DMS153 treated with DMSO at 0.1 percent for 48 hours (cell line): ENCODE data around the gene SLC28A1.
A peak's percentile ranks its signal among the peaks of the same experiment; 100 is the strongest.
"Not testable (repeated sequence)": the region's sequence is repeated elsewhere in the genome, so short reads cannot be mapped to it uniquely, and the experiment has no call there.

Experiments used
- DNase-seq: peaks from one replicate; lab custom pipeline; 2025; ENCODE audit not compliant: unreplicated experiment; lab: John Stamatoyannopoulos, UW

The SLC28A1 gene

DNA sequence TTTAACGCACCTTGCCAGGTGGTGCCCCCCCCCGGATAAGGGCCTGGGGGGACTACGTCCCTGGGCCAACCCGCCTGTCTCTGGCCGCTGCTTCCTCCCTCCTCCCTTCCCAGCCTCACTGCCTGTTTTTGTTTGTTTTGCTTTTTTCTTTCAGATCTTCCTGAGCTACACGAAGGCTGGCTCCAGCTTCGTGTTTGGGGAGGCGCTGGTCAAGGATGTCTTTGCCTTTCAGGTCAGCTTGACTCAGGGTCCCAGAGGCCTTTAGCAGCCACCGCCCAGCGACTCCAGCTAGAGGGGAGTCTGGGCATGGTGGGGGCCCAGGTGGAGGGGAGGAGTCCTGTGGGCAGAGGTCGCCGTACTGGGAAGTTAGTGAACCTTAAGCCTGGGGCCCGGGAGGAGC lies 24.1 kb downstream of the SLC28A1 start:
- DNase-seq: no peak

DNA sequence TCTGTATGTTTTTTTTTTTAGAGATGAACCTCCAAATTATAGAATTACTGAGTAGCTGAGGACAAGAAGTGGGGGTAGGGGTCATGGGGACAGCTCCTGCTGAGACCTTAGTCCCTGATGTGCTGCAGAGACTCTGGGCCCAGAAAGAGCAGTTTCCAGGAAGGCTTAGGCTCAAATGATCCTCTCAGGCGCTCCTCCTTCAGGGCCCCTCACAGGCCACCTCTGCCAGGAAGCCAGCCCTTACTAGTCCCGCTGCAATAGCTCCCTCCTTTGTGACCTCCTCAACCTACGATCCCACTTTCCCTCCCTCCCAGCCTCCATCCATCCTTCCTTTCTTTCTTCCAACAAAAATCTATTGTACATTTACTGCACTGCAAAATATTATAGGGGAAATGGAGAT lies 24.6 kb downstream of the SLC28A1 start:
- DNase-seq: no peak

DNA sequence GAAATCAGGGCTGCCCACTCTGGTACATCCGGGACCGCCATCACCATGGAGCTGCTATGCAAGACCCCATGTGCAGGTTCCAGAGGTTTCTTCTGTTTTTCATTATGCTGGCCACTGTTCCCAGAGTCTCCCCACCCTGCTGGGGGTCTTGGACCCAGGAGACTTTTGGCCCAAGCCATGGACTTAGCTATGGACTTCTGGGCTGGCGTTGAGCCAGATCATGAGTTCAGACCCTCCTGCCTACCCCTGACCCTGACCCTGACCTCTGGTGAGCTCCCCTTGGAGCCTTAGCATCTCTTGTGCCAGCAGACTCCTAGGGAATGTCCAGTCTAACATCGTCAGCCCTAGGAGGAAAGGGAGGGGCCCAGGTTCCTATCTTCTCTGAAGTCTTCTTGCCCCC lies 25.3 kb downstream of the SLC28A1 start:
- DNase-seq: no peak

GRCh38 chr15:84910928-84911623 lies 26.6 kb downstream of the SLC28A1 start:
- no peak for DNase-seq

- no peak for DNase-seq
Measured at GRCh38 chr15:84911879-84912660, 27.6 kb downstream of the SLC28A1 start.

GRCh38 chr15:84913360-84913723 lies 28.9 kb downstream of the SLC28A1 start:
- no peak for DNase-seq

- DNase-seq: no peak
Measured at GRCh38 chr15:84914351-84914750, 29.9 kb downstream of the SLC28A1 start.

GRCh38 chr15:84914909-84915605 lies 30.6 kb downstream of the SLC28A1 start:
- DNase-seq: peak; percentile 3

DNA sequence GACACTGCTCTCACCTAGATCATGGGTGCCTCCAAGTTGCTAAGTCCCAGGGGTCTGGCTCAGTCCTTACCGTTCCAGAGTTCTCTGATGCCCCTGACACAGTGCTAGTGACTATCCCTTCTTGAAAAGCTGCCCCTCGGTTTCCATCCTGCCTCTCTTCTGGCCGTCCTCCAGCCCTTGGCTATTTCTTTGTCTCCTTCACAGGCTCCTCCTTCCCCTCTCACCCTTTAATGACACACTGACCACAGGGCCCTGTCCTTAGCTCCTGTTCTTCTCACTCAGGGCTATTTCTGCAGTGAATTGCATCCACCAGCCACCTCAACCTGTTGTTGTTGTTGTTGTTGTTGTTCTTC lies 31.1 kb downstream of the SLC28A1 start:
- no peak for DNase-seq

DNA sequence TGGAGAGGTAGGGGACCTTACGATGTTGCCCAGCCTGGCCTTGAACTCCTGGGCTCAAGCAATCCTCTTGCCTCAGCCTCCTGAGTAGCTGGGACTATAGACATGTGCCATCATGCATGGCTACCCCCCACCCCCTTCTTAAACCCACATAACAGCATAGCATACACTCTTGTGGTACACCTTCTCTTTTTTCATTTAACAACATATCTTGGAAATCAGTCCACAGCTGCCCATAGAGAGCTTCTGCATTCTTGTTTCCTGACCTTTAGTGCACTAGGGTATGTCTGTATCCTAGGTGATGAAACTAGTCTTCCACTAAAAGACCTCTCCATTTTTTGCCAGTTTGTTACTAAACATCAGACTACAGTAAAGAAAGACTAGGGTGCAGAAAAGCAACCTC lies 33.0 kb downstream of the SLC28A1 start:
- no peak for DNase-seq

DNA sequence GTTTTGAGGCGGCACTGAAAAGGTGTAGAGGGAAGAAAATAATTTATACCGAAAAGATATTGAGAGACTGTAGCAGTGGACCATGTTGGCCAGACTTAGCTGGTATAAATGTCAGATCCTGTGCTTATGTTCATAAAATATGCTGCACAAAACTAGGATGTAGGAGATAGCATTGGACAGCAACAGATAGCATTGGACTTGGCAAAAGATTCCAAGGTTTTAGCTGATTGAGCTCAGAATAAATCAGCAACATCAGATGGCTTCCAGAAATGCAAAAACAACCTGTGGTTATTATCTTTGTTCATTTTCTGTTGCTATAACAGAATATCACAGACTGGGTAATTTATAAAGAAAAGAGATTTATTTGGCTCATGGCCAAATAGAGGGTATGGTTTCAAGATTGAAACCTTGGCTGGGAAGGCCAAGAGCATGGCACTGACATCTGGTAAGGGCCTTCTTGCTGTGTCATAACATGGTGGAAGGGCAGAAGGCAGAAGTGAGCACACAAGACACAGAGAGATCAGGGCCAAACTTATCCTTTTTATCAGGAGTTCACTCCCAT lies 34.7 kb downstream of the SLC28A1 start:
- no peak for DNase-seq

DNA sequence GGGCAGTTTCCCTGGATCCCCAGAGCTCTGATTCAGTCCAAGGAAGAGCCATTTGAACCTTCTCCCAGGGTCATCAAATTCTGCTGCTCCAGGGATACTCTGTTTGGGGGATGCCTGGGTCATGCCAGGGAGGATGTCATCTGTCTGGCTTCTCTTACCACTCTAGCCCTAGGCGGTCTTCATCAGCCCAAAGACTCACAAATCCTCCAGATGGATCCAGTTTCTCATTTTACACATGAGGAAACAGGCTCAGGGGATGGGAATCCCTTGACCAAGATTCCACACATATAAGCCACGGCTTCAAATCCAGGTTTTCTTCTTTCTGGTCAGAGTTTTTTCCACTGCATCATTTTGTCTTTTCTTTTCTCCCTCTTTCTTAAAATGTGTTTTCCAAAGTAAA lies 36.7 kb downstream of the SLC28A1 start:
- no peak for DNase-seq

GRCh38 chr15:84922530-84922929 lies 38.1 kb downstream of the SLC28A1 start:
- no peak for DNase-seq

GRCh38 chr15:84924077-84924731 lies 39.7 kb downstream of the SLC28A1 start:
- no peak for DNase-seq

DNA sequence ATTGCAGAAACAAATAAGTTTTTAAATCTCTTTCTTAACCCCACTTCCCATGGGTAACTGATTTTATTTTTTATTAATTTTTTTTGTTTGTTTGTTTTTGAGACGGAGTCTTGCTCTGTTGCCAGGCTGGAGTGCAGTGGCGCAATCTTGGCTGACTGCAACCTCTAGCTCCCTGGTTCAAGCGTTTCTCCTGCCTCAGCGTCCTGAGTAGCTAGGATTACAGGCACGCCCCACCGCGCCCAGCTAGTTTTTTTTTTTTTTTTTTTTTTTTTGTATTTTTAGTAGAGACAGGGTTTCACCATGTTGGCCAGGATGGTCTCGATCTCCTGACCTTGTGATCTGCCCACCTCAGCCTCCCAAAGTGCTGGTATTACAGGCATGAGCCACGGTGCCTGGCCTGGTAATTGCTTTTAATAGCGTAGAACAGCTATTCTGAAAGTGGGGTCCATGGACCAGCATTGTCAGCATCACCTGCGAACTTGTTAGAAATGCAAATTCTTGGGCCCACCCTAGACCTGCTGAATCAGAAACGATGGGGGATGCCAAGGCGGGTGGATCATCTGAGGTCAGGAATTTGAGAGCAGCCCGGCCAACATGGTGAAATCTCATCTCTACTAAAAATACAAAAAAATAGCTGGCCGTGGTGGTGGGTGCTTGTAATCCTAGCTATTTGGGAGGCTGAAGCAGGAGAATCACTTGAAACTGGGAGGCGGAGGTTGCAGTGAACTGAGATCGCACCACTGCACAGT lies 40.5 kb downstream of the SLC28A1 start:
- DNase-seq: not testable (repeated sequence)

DNA sequence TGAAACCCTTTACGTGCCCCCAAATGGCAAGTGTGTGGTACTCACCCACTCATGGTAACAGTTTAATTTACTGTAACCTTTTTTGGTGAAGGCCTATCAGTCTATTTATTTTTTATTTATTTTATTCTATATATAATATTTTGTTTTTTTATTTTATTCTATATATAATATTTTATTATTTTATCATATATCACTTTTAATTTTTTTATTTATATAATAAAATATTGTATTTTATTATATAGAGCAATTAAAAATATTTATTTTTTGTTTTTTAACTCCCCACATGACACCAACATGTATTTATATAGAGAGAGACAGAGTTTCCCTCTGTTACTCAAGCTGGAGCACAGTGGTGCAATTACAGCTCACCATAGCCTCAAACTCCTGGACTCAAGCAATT lies 41.4 kb downstream of the SLC28A1 start:
- DNase-seq: no peak

DNA sequence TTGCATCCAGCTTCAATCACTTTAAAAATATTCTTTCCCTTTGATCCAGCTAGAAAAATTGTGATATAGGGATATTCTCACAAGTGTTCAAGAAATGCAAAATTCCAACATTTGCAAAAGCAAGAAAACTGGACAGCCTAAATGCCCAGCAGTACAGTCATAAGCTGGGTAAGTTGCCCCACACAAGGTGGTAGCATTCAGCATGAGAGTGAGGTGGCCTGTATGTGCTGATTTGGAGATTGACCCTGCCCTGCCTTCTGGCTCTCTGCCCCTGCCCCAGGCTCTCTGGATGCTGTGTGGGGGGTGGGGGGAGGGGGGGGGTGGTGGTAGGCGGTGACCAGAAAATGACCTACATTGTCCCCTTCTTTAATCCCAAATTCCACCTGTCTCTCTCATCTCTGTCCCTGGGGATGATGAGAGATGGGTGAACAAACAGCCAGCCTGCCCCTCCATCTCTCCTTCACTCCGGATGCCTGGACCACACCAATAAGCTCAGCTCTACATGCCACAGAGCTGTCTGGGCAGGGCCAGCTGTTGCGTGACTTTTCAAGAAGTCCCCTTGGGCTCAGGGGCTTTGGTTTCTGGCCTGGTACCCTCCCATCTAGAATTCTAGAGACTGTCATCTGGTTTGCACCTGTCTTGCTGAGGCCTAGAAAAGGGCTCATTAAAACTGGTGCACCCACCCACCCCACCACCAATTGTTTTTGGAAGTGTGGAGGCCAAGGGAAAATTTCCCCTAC lies 42.2 kb downstream of the SLC28A1 start:
- DNase-seq: no peak

DNA sequence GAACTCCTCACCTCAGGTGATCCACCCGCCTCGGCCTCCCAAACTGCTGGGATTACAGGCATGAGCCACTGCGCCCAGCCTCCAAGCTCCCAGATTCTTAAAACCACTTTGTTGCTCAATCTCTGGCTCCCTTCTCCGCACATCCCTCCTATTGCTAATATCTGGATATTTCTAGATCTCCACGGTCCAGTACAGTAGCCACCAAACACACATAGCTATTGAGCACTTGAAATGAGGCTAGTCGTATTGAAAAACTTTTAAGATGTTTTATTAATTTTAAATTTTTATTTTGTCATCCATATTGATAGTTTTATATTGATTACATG lies 44.3 kb downstream of the SLC28A1 start:
- DNase-seq: no peak

- DNase-seq: no peak
Measured at GRCh38 chr15:84929795-84930603, 45.5 kb downstream of the SLC28A1 start.
